GDM1 (cell line): ENCODE measurements around the gene MLIP.

ENCODE experiments used
- DNase-seq: peaks from one replicate; lab custom pipeline; 2025; lab: John Stamatoyannopoulos, UW

Gene MLIP

GRCh38 chr6:54097753-54098152 is 13.5 kb upstream of the MLIP start:
- no peak for DNase-seq

DNA sequence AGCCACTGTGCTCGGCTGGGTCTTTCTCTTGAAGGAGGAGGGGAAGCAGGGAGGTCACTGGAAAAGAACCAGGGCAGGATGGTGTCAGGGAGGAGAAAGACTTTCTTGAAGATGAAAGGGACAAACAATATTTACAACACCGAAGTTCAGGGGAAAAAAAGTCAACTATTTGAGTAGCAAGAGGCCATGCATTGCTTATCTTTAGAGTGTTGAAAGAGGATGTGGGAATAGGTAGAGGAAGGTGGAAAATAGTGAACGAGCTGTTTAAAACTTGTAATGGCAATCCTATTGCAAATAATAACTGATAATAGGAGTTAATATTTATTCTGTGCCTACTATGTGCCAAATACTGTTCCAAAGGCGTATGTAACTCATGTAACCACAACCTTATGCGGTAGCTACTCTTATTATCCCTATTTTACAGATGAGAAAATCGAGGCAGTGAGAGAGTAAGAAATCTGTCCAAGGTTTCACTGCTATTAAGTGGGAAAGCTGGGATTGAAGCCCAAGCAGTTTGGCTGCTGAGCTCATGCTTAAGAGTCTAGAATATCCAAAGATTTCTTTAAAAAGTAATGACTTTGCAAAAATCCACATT is 12.7 kb upstream of the MLIP start:
- no peak for DNase-seq

DNA sequence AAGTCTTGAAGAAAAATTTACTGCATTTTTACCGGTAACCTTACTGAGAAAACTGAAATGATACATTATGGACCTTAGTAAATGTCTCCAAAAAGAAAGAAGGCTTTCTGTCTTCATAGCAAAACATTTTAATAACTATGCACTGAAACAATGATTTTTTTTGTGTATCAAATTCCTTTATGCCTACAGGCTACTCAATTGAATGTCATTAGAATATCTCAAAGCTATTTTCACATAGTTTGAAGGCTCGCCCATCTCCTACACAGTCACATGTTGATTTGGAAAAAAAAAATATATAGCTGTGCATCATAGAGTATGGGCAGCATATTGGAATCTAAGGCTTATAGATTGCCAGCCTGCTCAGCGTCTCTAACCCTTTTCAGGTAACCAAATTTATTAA is 12.0 kb upstream of the MLIP start:
- no peak for DNase-seq

DNA sequence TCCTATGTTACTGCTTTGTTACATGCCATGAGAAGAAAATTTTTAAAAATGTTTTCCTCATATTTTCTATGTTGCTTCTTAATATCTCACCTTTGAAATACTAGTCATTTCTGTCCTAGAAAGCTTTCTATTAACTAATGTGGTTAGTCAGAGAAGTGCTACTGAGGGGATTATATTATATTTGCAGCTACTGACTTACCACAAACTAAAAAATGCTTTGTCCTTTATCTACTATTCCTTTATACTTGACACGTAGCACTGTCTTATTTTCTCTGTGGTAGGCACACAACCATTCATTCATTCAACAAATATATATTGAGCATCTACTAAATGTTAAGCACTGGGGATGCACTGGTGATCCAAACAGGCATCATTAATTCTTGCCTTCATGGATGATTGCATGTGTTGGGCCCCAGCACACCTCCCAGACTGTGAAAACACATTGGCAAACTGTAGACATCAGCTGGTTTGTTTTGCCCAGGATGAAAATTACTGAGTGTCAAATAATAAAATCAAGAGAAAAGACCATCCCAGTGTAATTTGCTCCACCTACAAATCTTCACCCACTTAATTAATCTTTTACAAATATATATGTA is 10.7 kb upstream of the MLIP start:
- no peak for DNase-seq

DNA sequence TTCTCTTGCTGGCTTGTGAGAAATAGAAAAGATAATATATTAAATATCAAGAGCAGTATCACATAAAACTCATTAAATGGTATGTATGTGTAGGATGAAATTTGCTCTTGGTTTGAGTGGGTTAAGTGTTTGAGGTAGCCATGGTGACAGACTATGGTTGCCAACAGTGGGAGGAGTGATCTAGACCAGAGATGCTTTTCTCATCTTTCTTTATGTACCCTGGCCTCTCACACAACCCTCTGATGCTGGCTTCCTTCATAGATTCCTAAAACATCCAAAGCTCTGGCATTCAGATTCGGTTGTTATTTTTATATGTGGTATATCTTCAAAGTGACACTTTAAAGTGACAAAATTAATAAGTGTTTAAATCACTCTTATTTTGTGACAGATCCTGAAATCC is 9.0 kb upstream of the MLIP start:
- no peak for DNase-seq

- DNase-seq = no peak
Measured at GRCh38 chr6:54103497-54103896, 7.7 kb upstream of the MLIP start.

- DNase-seq = no peak
Measured at GRCh38 chr6:54106727-54107126, 4.5 kb upstream of the MLIP start.

GRCh38 chr6:54107470-54108090 is 3.7 kb upstream of the MLIP start:
- no peak for DNase-seq

- no peak for DNase-seq
Measured at GRCh38 chr6:54108271-54108670, 3.0 kb upstream of the MLIP start.

GRCh38 chr6:54109586-54109985 is 1.7 kb upstream of the MLIP start:
- DNase-seq = no peak

- DNase-seq = no peak
Measured at GRCh38 chr6:54112151-54112650, 958 bp downstream of the MLIP start.

DNA sequence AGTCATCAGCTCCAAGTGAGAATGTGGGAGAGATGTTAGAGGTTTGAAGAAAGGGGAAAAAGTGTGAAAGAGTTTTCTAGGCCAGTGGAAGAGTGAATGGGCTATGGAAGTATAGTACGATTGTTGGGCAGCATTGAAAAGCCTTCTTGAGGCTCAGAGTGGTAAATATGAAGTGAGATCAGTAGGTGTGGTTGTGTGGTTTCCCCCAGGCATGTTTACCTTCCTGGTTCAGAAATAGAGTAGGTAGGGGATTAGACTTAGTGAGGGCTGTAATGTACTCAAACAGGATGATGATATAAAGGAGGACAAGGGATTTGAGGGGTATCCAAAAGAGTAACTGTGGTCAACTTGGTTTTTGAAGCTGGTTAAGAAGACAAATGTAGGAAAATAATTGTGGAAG is 3.7 kb downstream of the MLIP start:
- no peak for DNase-seq

- DNase-seq = no peak
Measured at GRCh38 chr6:54115966-54116365, 4.7 kb downstream of the MLIP start.

DNA sequence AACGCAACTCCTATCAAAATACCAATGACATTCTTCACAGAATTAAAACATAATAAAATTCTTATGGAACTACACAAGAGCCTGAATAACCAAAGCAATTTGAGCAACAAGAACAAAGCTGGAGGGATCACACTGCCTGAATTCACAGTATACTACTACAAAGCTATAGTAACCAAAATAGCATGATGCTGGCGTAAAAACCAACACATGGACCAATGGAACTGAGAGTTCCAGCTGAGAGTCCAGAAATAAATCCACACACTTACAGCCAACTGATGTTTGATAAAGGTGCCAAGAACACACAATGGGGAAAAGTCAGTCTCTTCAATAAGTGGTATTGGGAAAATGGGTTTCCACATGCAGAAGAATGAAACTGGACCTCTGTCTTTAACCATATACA is 6.9 kb downstream of the MLIP start:
- DNase-seq = no peak

DNA sequence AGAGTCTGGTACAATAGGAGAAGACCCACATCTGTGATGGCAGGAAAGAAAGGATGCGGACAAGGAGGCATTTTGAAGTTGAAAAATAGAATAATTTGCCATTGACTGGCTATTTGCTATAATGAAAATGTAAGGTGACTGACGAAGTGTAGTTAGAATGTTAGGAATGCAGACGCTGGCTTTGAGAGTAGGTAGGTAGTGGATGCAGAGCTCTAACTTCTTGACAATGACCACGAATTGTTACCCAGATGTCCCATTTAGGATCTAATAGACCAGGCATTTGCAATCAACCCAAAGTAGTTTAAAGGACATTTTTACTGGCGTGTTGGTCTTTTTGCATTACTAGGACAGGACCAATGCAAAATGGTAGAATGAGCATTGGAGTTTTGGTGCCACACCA is 14.2 kb downstream of the MLIP start:
- DNase-seq = no peak

- no peak for DNase-seq
Measured at GRCh38 chr6:54130179-54130578, 18.9 kb downstream of the MLIP start.

DNA sequence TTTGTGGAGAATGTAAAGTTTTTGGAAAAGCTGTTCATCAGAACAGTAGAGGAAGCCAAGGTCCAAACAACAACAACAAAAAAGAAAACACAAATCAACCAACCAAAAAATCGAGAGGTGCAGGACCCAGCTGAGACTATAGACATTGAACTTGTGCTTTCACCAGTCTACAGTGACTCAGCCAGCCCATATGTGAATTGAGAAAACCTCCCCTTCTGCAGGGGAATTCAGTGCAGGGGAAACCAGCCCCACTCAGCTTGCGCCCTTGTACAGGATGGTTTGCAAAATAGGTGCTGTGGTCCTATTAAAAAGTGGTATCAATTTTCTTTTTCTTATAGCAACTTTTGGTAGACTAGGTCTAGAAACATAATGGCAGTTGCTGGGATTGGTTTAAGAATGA is 21.3 kb downstream of the MLIP start:
- DNase-seq = no peak

DNA sequence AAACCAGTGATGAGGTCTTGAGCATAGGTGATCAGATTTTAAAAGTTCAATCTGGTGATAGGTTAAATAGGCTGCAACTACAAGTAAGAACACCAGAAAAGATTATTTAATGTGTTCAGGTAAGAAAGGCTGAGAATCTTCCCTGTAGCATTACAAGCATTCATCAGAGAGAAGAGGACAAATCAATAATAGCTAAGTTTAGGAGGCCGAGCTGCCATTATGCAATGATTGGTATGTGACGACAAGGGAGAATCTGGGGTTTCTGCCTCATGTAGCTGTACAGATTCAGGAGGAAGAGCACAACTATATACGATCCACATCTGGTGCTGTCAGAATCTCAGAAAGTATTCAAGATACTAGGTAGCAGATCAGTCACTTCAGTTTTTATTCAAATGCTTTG is 21.9 kb downstream of the MLIP start:
- DNase-seq = no peak

DNA sequence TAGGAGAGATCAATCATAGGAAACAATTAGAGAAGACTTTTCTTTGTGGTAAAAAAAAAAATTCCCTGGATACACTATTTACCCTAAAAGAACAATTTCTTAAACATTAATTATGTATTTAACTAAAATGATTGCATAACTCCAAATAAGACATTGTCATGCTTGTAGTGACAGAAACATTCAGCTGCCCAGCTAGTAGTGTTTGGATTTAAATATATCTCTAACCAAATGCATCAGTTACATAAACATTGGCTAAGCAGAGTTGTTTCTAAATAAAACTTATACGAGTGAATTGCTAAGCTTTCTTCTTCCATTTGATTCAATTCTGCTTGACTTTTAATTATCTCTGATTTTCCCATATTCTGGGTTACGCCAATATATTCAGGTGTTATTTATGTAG is 23.7 kb downstream of the MLIP start:
- no peak for DNase-seq

- DNase-seq = no peak
Measured at GRCh38 chr6:54135665-54136369, 24.6 kb downstream of the MLIP start.

- no peak for DNase-seq
Measured at GRCh38 chr6:54138795-54139194, 27.6 kb downstream of the MLIP start.

GRCh38 chr6:54140811-54141210 is 29.6 kb downstream of the MLIP start:
- DNase-seq = no peak

DNA sequence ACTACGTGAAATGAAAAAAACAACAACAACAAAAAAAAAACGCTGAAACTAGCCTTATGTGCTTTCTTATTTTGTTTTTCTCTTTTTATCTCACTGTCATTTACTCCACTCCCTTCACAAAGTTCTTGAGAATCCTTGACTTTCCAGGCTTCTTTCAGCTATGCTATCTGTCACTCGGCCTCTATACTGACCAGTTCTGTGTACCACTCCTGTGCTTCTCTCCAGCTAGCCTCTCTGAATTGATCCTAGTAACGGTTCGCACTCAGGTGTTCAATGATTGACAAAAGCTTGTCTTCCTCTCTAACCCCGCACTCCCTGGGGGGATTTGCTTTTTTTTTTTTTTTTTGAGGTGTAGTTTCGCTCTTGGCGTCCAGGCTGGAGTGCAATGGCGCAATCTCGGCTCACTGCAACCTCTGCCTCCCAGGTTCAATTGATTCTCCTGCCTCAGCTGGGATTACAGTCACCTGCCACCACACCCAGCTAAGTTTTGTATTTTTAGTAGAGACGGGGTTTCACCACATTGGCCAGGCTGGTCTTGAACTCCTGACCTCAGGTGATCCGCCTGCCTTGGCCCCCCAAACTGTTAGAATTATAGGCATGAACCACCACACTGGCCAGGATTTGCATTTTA is 31.8 kb downstream of the MLIP start:
- no peak for DNase-seq
